IPS-20b (cell line): Measurements from ENCODE around the gene CYP2A6.
"Not testable (repeated sequence)": the region's sequence is repeated elsewhere in the genome, so short reads cannot be mapped to it uniquely, and the experiment has no call there.

Source experiments
- H3K27ac ChIP-seq: one replicate; pipeline ENCODE4 v1.5.1; 2013; ENCODE audit warnings: low read length
- H3K27me3 ChIP-seq: 2 replicates; pipeline ENCODE4 v1.6.1; 2013; ENCODE audit warnings: mild to moderate bottlenecking, low read length, inconsistent platforms; ENCODE audit not compliant: insufficient read depth
- H3K36me3 ChIP-seq: 2 replicates; pipeline ENCODE4 v1.6.1; 2013; ENCODE audit warnings: low read depth, mild to moderate bottlenecking, inconsistent platforms, low read length, moderate library complexity; ENCODE audit not compliant: insufficient read depth
- H3K4me1 ChIP-seq: 2 replicates; pipeline ENCODE4 v1.6.1; 2013; ENCODE audit warnings: mild to moderate bottlenecking, control low read depth, inconsistent platforms, low read length, moderate library complexity; ENCODE audit not compliant: insufficient read depth
- H3K4me3 ChIP-seq: 2 replicates; pipeline ENCODE4 v1.5.1; 2013; ENCODE audit warnings: mild to moderate bottlenecking, low read length, inconsistent platforms
- H3K9ac ChIP-seq: 2 replicates; pipeline ENCODE4 v1.6.1; 2013; ENCODE audit warnings: low read depth, mild to moderate bottlenecking, inconsistent platforms, low read length, moderate library complexity
- H3K9me3 ChIP-seq: 2 replicates; pipeline ENCODE4 v1.6.1; 2013; ENCODE audit warnings: mild to moderate bottlenecking, low read depth, low read length, inconsistent platforms; ENCODE audit not compliant: insufficient read depth

The CYP2A6 gene

GRCh38 chr19:40810649-40811408 lies 39.4 kb downstream of the CYP2A6 start:
- H3K9ac ChIP-seq = peak overlapping the region; percentile 61; the same call in 1 of the 2 replicates
- not testable (repeated sequence) for H3K9me3 ChIP-seq, H3K27ac ChIP-seq
- peaks cover 31% of the 10 kb centered on the region for H3K36me3 ChIP-seq
- H3K4me3 ChIP-seq = peak overlapping the region; percentile 66
- H3K27me3 ChIP-seq = peaks cover 25% of the 10 kb centered on the region
- H3K4me1 ChIP-seq = peaks cover 12% of the 10 kb centered on the region

- Histone ChIP-seq H3K27ac (no peak overlapping the region), H3K27me3 (peaks cover 20% of the 10 kb centered on the region), H3K9me3 (no peaks in the 10 kb centered on the region), H3K9ac (peak overlapping the region; percentile 16; the same call in 1 of the 2 replicates), H3K4me3 (peak overlapping the region; percentile 66; the same call in 1 of the 2 replicates), H3K36me3 (peaks cover 38% of the 10 kb centered on the region), H3K4me1 (peaks cover 13% of the 10 kb centered on the region)
These were observed 40.1 kb downstream of the CYP2A6 start for GRCh38 chr19:40810160-40810559.

GRCh38 chr19:40809358-40810086 lies 40.7 kb downstream of the CYP2A6 start:
- Histone ChIP-seq H3K36me3 (peaks cover 43% of the 10 kb centered on the region), H3K4me1 (peaks cover 13% of the 10 kb centered on the region), H3K27ac (no peak overlapping the region), H3K27me3 (peaks cover 18% of the 10 kb centered on the region), H3K9me3 (no peaks in the 10 kb centered on the region), H3K9ac (no peak overlapping the region; the same call in 1 of the 2 replicates), H3K4me3 (peak overlapping the region; percentile 66; the same call in 1 of the 2 replicates)

- Histone ChIP-seq H3K27me3 (peaks cover 18% of the 10 kb centered on the region), H3K4me3 (no peak overlapping the region), H3K9me3 (no peaks in the 10 kb centered on the region), H3K4me1 (peaks cover 18% of the 10 kb centered on the region), H3K9ac (no peak overlapping the region), H3K36me3 (peaks cover 53% of the 10 kb centered on the region), H3K27ac (no peak overlapping the region)
These were observed 41.8 kb downstream of the CYP2A6 start for GRCh38 chr19:40808497-40808896.

- H3K4me3 ChIP-seq = no peak overlapping the region
- H3K9ac ChIP-seq = no peak overlapping the region
- H3K27me3 ChIP-seq = peaks cover 17% of the 10 kb centered on the region
- no peak overlapping the region for H3K27ac ChIP-seq
- H3K36me3 ChIP-seq = peaks cover 58% of the 10 kb centered on the region
- no peaks in the 10 kb centered on the region for H3K9me3 ChIP-seq
- peaks cover 20% of the 10 kb centered on the region for H3K4me1 ChIP-seq
These were observed 42.3 kb downstream of the CYP2A6 start for GRCh38 chr19:40808021-40808325.

GRCh38 chr19:40807147-40808020 lies 42.9 kb downstream of the CYP2A6 start:
- peaks cover 64% of the 10 kb centered on the region for H3K36me3 ChIP-seq
- no peaks in the 10 kb centered on the region for H3K9me3 ChIP-seq
- H3K27ac ChIP-seq = no peak overlapping the region
- H3K27me3 ChIP-seq = peaks cover 11% of the 10 kb centered on the region
- H3K4me1 ChIP-seq = peaks cover 23% of the 10 kb centered on the region
- H3K4me3 ChIP-seq = no peak overlapping the region
- peak overlapping the region; percentile 3; the same call in 1 of the 2 replicates for H3K9ac ChIP-seq

- H3K36me3 ChIP-seq = peaks cover 72% of the 10 kb centered on the region
These were observed 43.7 kb downstream of the CYP2A6 start for GRCh38 chr19:40806423-40807146.

GRCh38 chr19:40805258-40805868 lies 44.9 kb downstream of the CYP2A6 start:
- H3K9me3 ChIP-seq = no peaks in the 10 kb centered on the region
- no peak overlapping the region for H3K27ac ChIP-seq
- no peak overlapping the region; the same call in 1 of the 2 replicates for H3K4me3 ChIP-seq
- H3K9ac ChIP-seq = no peak overlapping the region
- H3K4me1 ChIP-seq = peaks cover 34% of the 10 kb centered on the region
- no peaks in the 10 kb centered on the region for H3K27me3 ChIP-seq
- H3K36me3 ChIP-seq = peaks cover 84% of the 10 kb centered on the region

More at GRCh38 chr19:40806423-40807146, 43.7 kb downstream of the CYP2A6 start:
- Histone ChIP-seq H3K27me3 (peaks cover 3% of the 10 kb centered on the region; the same call in 1 of the 2 replicates), H3K4me1 (peaks cover 29% of the 10 kb centered on the region), H3K4me3 (peak overlapping the region; percentile 46; the same call in 1 of the 2 replicates), H3K27ac (no peak overlapping the region), H3K9ac (peak overlapping the region; percentile 10; the same call in 1 of the 2 replicates), H3K9me3 (no peaks in the 10 kb centered on the region)

- Histone ChIP-seq H3K27ac (no peak overlapping the region), H3K36me3 (peaks cover 84% of the 10 kb centered on the region), H3K9me3 (no peaks in the 10 kb centered on the region), H3K27me3 (no peaks in the 10 kb centered on the region), H3K4me1 (peaks cover 34% of the 10 kb centered on the region), H3K4me3 (no peak overlapping the region), H3K9ac (no peak overlapping the region)
These were observed 45.4 kb downstream of the CYP2A6 start for GRCh38 chr19:40804783-40805242.

GRCh38 chr19:40803857-40804782 lies 46.1 kb downstream of the CYP2A6 start:
- Histone ChIP-seq H3K4me1 (peaks cover 34% of the 10 kb centered on the region), H3K27me3 (no peaks in the 10 kb centered on the region), H3K9ac (peak overlapping the region; percentile 9; the same call in 1 of the 2 replicates), H3K36me3 (peaks cover 77% of the 10 kb centered on the region), H3K27ac (no peak overlapping the region), H3K9me3 (no peaks in the 10 kb centered on the region), H3K4me3 (no peak overlapping the region)
